NCI-H748 (cell line): ENCODE measurements around the gene RBMX.

Experiments
- DNase-seq: peaks from one replicate; lab custom pipeline; 2025; ENCODE audit not compliant: unreplicated experiment; lab: John Stamatoyannopoulos, UW

The RBMX gene

GRCh38 chrX:136849395-136849794, 31.1 kb downstream of the RBMX start:
- DNase-seq: no peak

DNA sequence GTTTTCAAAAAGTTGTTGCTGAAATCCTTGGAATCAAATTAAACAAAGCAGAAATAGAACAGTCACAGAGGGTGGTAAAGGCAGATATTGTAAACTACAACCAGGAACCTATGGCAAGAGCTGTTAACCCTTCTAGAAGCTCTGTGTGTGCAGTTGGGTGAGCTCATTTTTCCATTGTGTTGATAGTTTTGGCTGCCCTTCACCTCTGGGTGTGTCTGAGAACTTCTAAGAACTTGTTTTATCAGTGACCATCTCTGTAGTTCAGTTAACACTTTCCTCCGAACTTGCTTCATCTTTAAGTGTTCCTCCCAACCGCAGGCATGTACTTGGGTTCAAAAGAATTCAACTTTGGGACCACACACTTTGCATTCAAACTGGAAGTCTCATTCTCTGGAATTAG, 32.7 kb downstream of the RBMX start:
- DNase-seq: no peak

DNA sequence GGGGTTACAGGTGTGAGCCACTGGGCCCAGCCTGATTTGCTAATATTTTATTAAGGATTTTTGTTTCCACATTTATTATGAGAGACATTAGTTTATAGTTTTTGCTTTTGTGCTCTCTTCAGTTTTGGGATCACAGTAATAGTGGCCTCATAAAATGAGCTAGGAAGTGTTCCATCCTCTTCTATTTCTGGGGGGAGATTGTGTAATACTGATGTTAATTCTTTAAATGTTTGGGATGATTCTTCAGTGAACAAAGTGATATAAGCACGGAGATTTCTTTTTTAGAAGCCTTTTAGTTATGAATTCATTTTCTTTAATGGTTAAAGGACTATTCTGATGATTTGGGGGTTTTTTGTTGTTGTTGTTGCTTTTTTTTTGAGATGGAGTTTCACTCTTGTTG, 41.3 kb downstream of the RBMX start:
- DNase-seq: no peak

- DNase-seq: no peak
Measured at GRCh38 chrX:136835761-136836160, 44.8 kb downstream of the RBMX start.

DNA sequence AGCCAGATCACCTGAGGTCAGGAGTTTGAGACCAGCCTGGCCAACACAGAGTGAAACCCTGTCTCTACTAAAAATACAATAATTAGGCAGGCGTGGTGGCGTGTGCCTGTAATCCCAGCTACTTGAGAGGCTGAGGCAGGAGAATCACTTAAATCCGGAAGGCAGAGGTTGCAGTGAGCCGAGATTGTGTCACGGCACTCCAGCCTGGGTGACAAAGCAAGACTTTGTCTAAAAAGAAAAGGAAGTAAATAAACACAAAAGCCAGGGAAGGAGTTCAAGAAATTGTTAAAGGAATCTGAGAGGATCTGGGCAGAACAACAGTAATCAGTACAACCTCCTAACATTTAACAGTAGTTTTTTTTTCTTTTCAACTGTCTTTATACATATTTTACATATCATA, 51.1 kb downstream of the RBMX start:
- no peak for DNase-seq

DNA sequence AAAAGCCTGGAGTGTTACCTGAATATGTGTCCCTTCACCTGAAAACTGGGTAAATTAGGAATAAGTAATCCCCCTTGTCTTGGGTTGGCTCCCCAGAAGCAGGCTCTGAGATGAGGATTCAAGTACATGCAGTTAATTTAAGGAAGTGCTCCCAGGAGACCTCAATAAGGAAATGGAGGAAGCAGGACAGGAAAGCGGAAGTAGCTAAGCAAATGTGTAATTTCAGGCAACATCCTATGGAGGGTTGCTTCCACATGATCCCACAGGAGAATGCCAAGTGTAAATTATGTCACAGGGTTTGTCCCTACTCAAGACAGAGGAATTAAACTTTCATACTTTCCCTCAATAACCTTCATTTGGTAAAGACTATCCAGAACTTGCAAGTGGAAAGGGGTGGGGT, 51.7 kb downstream of the RBMX start:
- no peak for DNase-seq

DNA sequence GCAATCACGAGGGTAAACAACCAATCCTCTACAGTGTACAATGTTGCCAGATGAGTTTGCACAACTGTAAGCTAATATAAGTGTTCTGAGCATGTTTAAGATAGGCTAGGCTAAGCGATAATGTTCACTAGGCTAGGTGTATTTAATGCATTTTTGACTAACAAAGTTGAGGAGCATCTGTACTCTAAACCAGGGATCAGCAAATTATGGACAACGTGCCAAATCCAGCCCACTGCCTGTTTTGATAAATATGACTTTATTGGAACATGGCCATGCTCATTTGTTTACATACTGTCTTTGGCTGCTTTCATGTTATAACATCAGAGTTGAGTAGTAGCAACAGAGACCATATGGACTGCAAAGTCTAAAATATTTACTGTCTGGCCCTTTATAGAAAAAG, 53.5 kb downstream of the RBMX start:
- peak; percentile 75 for DNase-seq

GRCh38 chrX:136825771-136826170, 54.8 kb downstream of the RBMX start:
- no peak for DNase-seq
